Hematopoietic multipotent progenitor cell (in vitro differentiated cells): ENCODE data around the gene CNTN5. TPM values are rescaled to one million over a fixed set of nuclear protein-coding genes. Genes with fewer than 3 reads are reported as not detected.
"Not testable (repeated sequence)": the region's sequence is repeated elsewhere in the genome, so short reads cannot be mapped to it uniquely, and the experiment has no call there.

Experiments
- DNase-seq, 3 donors: peaks; one replicate each; pipeline ENCODE4 v3.0.0-alpha.2; 2011 to 2015; ENCODE audit warnings: low read depth in 2 of 3, low spot score in 2 of 3
- total RNA-seq: library from RNA; depleted of rRNA; stranded (reverse); fragments of >200 nt; gene quantifications from one replicate; pipeline ENCODE4 v1.2.3, GENCODE V29; 2012

The CNTN5 gene
- total RNA-seq, 1 donor, result not detected

GRCh38 chr11:99268886-99269285 lies 248.1 kb downstream of the CNTN5 start:
- DNase-seq, result no peak

GRCh38 chr11:99271527-99271926 lies 250.8 kb downstream of the CNTN5 start:
- no peak for DNase-seq

- DNase-seq, result no peak
Measured at GRCh38 chr11:99275521-99275920, 254.8 kb downstream of the CNTN5 start.

- no peak for DNase-seq
Measured at GRCh38 chr11:99277281-99277680, 256.5 kb downstream of the CNTN5 start.

- no peak for DNase-seq
Measured at GRCh38 chr11:99279266-99279665, 258.5 kb downstream of the CNTN5 start.

GRCh38 chr11:99281331-99281730 lies 260.6 kb downstream of the CNTN5 start:
- DNase-seq, result no peak

GRCh38 chr11:99297925-99298324 lies 277.2 kb downstream of the CNTN5 start:
- not testable (repeated sequence) for DNase-seq

GRCh38 chr11:99307510-99308088 lies 286.9 kb downstream of the CNTN5 start:
- no peak for DNase-seq

- no peak for DNase-seq
Measured at GRCh38 chr11:99311870-99312269, 291.1 kb downstream of the CNTN5 start.

- DNase-seq, result peak in 1 of 3 donors; percentile 0
Measured at GRCh38 chr11:99316776-99317520, 296.2 kb downstream of the CNTN5 start.

- no peak for DNase-seq
Measured at GRCh38 chr11:99320769-99321290, 300.1 kb downstream of the CNTN5 start.

GRCh38 chr11:99325847-99326246 lies 305.1 kb downstream of the CNTN5 start:
- DNase-seq, result no peak

- DNase-seq, result no peak
Measured at GRCh38 chr11:99327066-99327465, 306.3 kb downstream of the CNTN5 start.

- no peak for DNase-seq
Measured at GRCh38 chr11:99327527-99327926, 306.8 kb downstream of the CNTN5 start.

GRCh38 chr11:99333621-99334020 lies 312.9 kb downstream of the CNTN5 start:
- no peak for DNase-seq

GRCh38 chr11:99343117-99343516 lies 322.4 kb downstream of the CNTN5 start:
- DNase-seq, result no peak

- no peak for DNase-seq
Measured at GRCh38 chr11:99349151-99349673, 328.5 kb downstream of the CNTN5 start.

- no peak for DNase-seq
Measured at GRCh38 chr11:99351624-99352023, 330.9 kb downstream of the CNTN5 start.

- no peak for DNase-seq
Measured at GRCh38 chr11:99352642-99353041, 331.9 kb downstream of the CNTN5 start.

GRCh38 chr11:99366546-99366945 lies 345.8 kb downstream of the CNTN5 start:
- no peak for DNase-seq

- DNase-seq, result no peak
Measured at GRCh38 chr11:99368583-99368982, 347.8 kb downstream of the CNTN5 start.
